H1 (cell line): ENCODE measurements around the gene TGOLN2. TPM values are rescaled to one million over a fixed set of nuclear protein-coding genes. Genes with fewer than 3 reads are reported as not detected.
"Not testable (repeated sequence)": the region's sequence is repeated elsewhere in the genome, so short reads cannot be mapped to it uniquely, and the experiment has no call there.

ENCODE experiments used
- CTCF ChIA-PET: fragments of 300-600 bp; sonication (Branson Sonifier 250); formaldehyde crosslinking; loops from one replicate; lab custom pipeline; 2021; ENCODE audit not compliant: partially characterized antibody; lab: Charles Lee
- POLR2A ChIA-PET: fragments of 300-600 bp; sonication (Branson Sonifier 250); formaldehyde crosslinking; loops from one replicate; lab custom pipeline; 2021; ENCODE audit warnings: inconsistent platforms; ENCODE audit not compliant: partially characterized antibody; lab: Charles Lee
- DNase-seq, 2 experiments: peaks; one replicate each; pipeline versions ENCODE4 v3.0.0 to v3.0.0-alpha.2; 2010 to 2022; ENCODE audit warnings: low spot score in 2 of 2, low read depth in 1 of 2, mixed read lengths in 1 of 2
- FAIRE-seq: peaks from 2 replicates; lab custom pipeline; 2011; peaks lifted over from hg19 to GRCh38; lab: Jason Lieb, UNC
- H2AFZ ChIP-seq: 2 replicates; pipeline ENCODE4 v1.8.1; 2012; ENCODE audit warnings: low read length, inconsistent platforms
- H2AK5ac ChIP-seq: 2 replicates; pipeline ENCODE4 v1.6.1; 2013; ENCODE audit warnings: low read depth, low read length
- H2BK120ac ChIP-seq: replicated peaks from 2 replicates; pipeline ENCODE3; 2013; ENCODE audit warnings: low read depth, low read length, inconsistent platforms
- H2BK12ac ChIP-seq: 2 replicates; pipeline ENCODE4 v1.6.1; 2013; ENCODE audit warnings: low read depth, low read length
- H2BK15ac ChIP-seq: 2 replicates; pipeline ENCODE4 v1.6.1; 2013; ENCODE audit warnings: low read length
- H2BK20ac ChIP-seq: 2 replicates; pipeline ENCODE4 v1.6.1; 2013; ENCODE audit warnings: low read length
- H2BK5ac ChIP-seq: 2 replicates; pipeline ENCODE4 v1.6.1; 2013; ENCODE audit warnings: low read depth, low read length
- H3K14ac ChIP-seq: 2 replicates; pipeline ENCODE4 v1.6.1; 2013; ENCODE audit warnings: inconsistent platforms; ENCODE audit not compliant: insufficient read length
- H3K18ac ChIP-seq: 2 replicates; pipeline ENCODE4 v1.6.1; 2013; ENCODE audit warnings: low read length; ENCODE audit errors: extremely low read depth
- H3K23ac ChIP-seq: 2 replicates; pipeline ENCODE4 v1.6.1; 2013; ENCODE audit warnings: inconsistent platforms; ENCODE audit not compliant: insufficient read length
- H3K23me2 ChIP-seq: 2 replicates; pipeline ENCODE4 v1.6.1; 2013; ENCODE audit warnings: low read depth, low read length
- H3K27ac ChIP-seq: 2 replicates; pipeline ENCODE4 v1.6.1; 2011; ENCODE audit warnings: low read depth, low read length, inconsistent platforms
- H3K27me3 ChIP-seq, 4 experiments: replicated peaks in 1 of 4; 1 replicate in 1 of 4; 2 replicates in 3 of 4; pipeline versions ENCODE4 v1.6.1 to v1.8.1; 2011 to 2013; ENCODE audit warnings: low read length in 3 of 4, mild to moderate bottlenecking in 3 of 4, inconsistent platforms in 2 of 4, mixed read lengths in 2 of 4, moderate library complexity in 1 of 4; ENCODE audit not compliant: control insufficient read depth in 3 of 4, insufficient read depth in 3 of 4; ENCODE audit errors: extremely low read depth in 1 of 4
- H3K36me3 ChIP-seq, 4 experiments: 2 replicates each; pipeline versions ENCODE4 v1.6.1 to v1.8.1; 2011 to 2013; ENCODE audit warnings: mild to moderate bottlenecking in 4 of 4, low read length in 3 of 4, moderate library complexity in 2 of 4, control low read depth in 1 of 4, inconsistent platforms in 1 of 4; ENCODE audit not compliant: insufficient read depth in 4 of 4, control insufficient read depth in 2 of 4
- H3K4ac ChIP-seq: replicated peaks from 2 replicates; pipeline ENCODE3; 2013; ENCODE audit warnings: low read length, low read depth, mixed read lengths, inconsistent platforms; ENCODE audit not compliant: insufficient read length
- H3K4me1 ChIP-seq, 4 experiments: replicated peaks in 1 of 4; 1 replicate in 1 of 4; 2 replicates in 3 of 4; pipeline versions ENCODE4 v1.6.1 to v1.8.1; 2011 to 2013; ENCODE audit warnings: low read length in 3 of 4, inconsistent platforms in 2 of 4, mixed read lengths in 1 of 4; ENCODE audit not compliant: insufficient read depth in 4 of 4, control insufficient read depth in 3 of 4
- H3K4me2 ChIP-seq, 2 experiments: 2 replicates each; pipeline versions ENCODE4 v1.6.1 to v1.8.1; 2011 to 2013; ENCODE audit warnings: low read depth in 2 of 2, low read length in 2 of 2, control low read depth in 1 of 2, inconsistent platforms in 1 of 2, mild to moderate bottlenecking in 1 of 2; ENCODE audit not compliant: insufficient read depth in 1 of 2
- H3K4me3 ChIP-seq, 4 experiments: fragments of 200-600, 300-600 bp in 1 of 4; sonication (generic), shearing (Covaris generic), sonication (Bioruptor Twin) in 1 of 4; 2 replicates each; pipeline versions ENCODE4 v1.5.1 to v1.8.1; 2011 to 2016; ENCODE audit warnings: low read length in 4 of 4, low read depth in 3 of 4, control low read depth in 2 of 4, inconsistent platforms in 2 of 4, mild to moderate bottlenecking in 2 of 4, mixed read lengths in 1 of 4, moderate library complexity in 1 of 4; ENCODE audit not compliant: insufficient read depth in 2 of 4; ENCODE audit errors: extremely low read depth in 1 of 4
- H3K56ac ChIP-seq: replicated peaks from 2 replicates; pipeline ENCODE3; 2013; ENCODE audit warnings: low read depth, mild to moderate bottlenecking, mixed read lengths, low read length, inconsistent platforms; ENCODE audit not compliant: insufficient read length
- H3K79me1 ChIP-seq: 2 replicates; pipeline ENCODE4 v1.6.1; 2013; ENCODE audit warnings: low read depth, low read length, control low read depth
- H3K79me2 ChIP-seq, 2 experiments: 2 replicates each; pipeline versions ENCODE4 v1.6.1 to v1.8.1; 2012 to 2013; ENCODE audit warnings: low read length in 2 of 2, mild to moderate bottlenecking in 2 of 2, inconsistent platforms in 1 of 2; ENCODE audit not compliant: insufficient read depth in 2 of 2, control insufficient read depth in 1 of 2
- H3K9ac ChIP-seq, 4 experiments: replicated peaks in 1 of 4; 1 replicate in 1 of 4; 2 replicates in 3 of 4; pipeline versions ENCODE4 v1.6.1 to v1.8.1; 2011 to 2013; ENCODE audit warnings: low read depth in 3 of 4, low read length in 3 of 4, control low read depth in 2 of 4, mild to moderate bottlenecking in 2 of 4, moderate library complexity in 2 of 4, inconsistent platforms in 1 of 4; ENCODE audit errors: extremely low read depth in 1 of 4
- H3K9me3 ChIP-seq, 2 experiments: 2 replicates each; pipeline versions ENCODE4 v1.6.1 to v1.8.1; 2012 to 2013; ENCODE audit warnings: mild to moderate bottlenecking in 2 of 2, moderate library complexity in 2 of 2, control low read depth in 1 of 2, inconsistent platforms in 1 of 2, low read depth in 1 of 2, low read length in 1 of 2, mixed read lengths in 1 of 2; ENCODE audit not compliant: insufficient read depth in 2 of 2
- H4K20me1 ChIP-seq, 2 experiments: replicated peaks in 1 of 2; 2 replicates each; pipeline versions ENCODE3 to v1.8.1; 2011 to 2013; ENCODE audit warnings: inconsistent platforms in 2 of 2, low read length in 2 of 2, mild to moderate bottlenecking in 1 of 2; ENCODE audit not compliant: insufficient read depth in 2 of 2, control insufficient read depth in 1 of 2
- H4K5ac ChIP-seq: 2 replicates; pipeline ENCODE4 v1.6.1; 2013; ENCODE audit warnings: low read length, low read depth, mixed read lengths, inconsistent platforms; ENCODE audit not compliant: insufficient read length
- H4K8ac ChIP-seq: 2 replicates; pipeline ENCODE4 v1.8.0; 2013; ENCODE audit warnings: mild to moderate bottlenecking, moderate library complexity, low read length, inconsistent platforms; ENCODE audit not compliant: insufficient read depth; ENCODE audit errors: extremely low read depth
- H4K91ac ChIP-seq: replicated peaks from 2 replicates; pipeline ENCODE3; 2013; ENCODE audit warnings: low read length, mixed read lengths, inconsistent platforms; ENCODE audit not compliant: insufficient read length
- BACH1 ChIP-seq: IDR thresholded peaks from 2 replicates; pipeline ENCODE4 v1.6.1; 2012; ENCODE audit warnings: low read length, improper control_type of control experiment
- CHD1 ChIP-seq: IDR thresholded peaks from 2 replicates; pipeline ENCODE4 v1.6.1; 2012; ENCODE audit warnings: low read depth, low read length, improper control_type of control experiment
- EGR1 ChIP-seq: IDR thresholded peaks from 2 replicates; pipeline ENCODE4 v1.6.1; 2011; ENCODE audit warnings: low read depth, low read length, borderline replicate concordance
- HDAC6 ChIP-seq: IDR thresholded peaks from one replicate; pipeline ENCODE4 v1.7.1; 2012; ENCODE audit warnings: low read depth, mild to moderate bottlenecking, inconsistent platforms, low read length, moderate library complexity
- WGBS, 2 experiments: shearing (Covaris generic) in 1 of 2; methylation state at CpG; one replicate each; pipeline versions ENCODE4 v1.1.6 to v1.1.7; 2013 to 2015; ENCODE audit warnings: low lambda C conversion rate in 2 of 2, mixed read lengths in 2 of 2, inconsistent platforms in 1 of 2, low coverage in 1 of 2, missing lambda C conversion rate in 1 of 2; ENCODE audit not compliant: insufficient replicate concordance in 2 of 2, insufficient coverage in 1 of 2, insufficient read length in 1 of 2; ENCODE audit errors: extremely low coverage in 1 of 2, missing lambda C conversion rate in 1 of 2; 5-methylcytosine and 5-hydroxymethylcytosine counted together
- polyA plus RNA-seq, 7 experiments: library from polyadenylated mRNA; depleted of rRNA in 3 of 7; stranded (reverse) in 5 of 7; unstranded in 2 of 7; fragments of >200 nt in 5 of 7; fragments of 200-250 nt in 2 of 7; gene quantifications; 1 replicate in 5 of 7; 2 replicates in 1 of 7; 4 replicates in 1 of 7; pipeline versions ENCODE4 v1.2.1 to v1.2.3, GENCODE V29; 2011 to 2013; ENCODE audit warnings: missing spikeins in 2 of 7, mixed read lengths in 2 of 7
- total RNA-seq: library from RNA; stranded (reverse); fragmentation: NEBNext Ultra II Directional; extraction: Animal tissue kit (Norgen Biotek cat#: 25700); gene quantifications from 2 replicates; pipeline ENCODE4 v1.2.1, GENCODE V29; 2021

Gene TGOLN2
- total and polyA plus RNA-seq, 2 of the 8 experiments (the other 6 are each of a cell fraction or from before 2014, with no cell fraction given): 33.9 to 38.9 TPM

DNA sequence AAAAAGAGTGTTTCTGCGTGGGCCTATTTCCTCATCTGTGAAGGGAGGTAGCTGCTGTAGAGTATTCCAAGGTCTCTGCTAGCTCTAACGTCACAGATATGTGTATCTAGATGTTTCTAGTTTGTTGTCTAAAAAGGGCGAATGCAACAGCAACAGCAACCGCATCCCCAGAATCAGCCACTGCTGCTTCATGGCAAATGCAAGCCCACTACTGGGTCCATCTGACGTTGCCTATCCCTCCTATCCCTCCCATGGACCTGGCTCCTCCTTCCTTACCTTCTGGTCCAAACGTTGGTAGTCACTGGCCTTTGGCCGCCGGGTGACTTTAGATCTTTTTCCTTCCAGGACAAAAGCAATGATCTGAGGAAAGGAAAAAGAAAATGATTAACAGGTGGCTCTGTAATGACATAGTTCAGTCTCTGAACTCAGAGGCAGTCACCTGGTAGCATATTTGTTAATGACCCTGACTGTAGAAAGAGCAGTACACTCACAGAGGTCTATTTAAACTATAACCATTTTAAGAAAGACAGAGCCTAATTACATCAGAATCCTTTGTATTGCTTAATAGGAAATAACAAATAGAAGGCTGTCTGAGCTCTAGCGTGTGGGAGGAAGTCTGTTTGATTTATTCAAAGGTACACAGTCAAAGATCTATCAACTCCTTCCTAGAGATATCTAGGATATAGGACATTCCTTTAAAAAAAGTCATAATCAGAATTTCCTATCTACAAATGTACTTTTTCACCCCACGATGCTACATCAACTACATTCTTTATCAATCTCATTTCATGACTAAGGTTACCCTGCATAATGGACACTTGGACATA is 2.9 kb downstream of the TGOLN2 start (continued):
- TF ChIP-seq CHD1 (no peak), BACH1 (no peak), HDAC6 (no peak), EGR1 (no peak)

GRCh38 chr2:85323988-85324367 is 3.8 kb downstream of the TGOLN2 start:
- H4K5ac ChIP-seq, H3K14ac ChIP-seq, H3K56ac ChIP-seq, H2BK20ac ChIP-seq, H2BK5ac ChIP-seq, DNase-seq, H3K4me3 ChIP-seq, H3K9me3 ChIP-seq, FAIRE-seq, H3K27me3 ChIP-seq, H3K4me2 ChIP-seq, H2BK12ac ChIP-seq, H3K9ac ChIP-seq, H4K8ac ChIP-seq, H2AK5ac ChIP-seq, H3K18ac ChIP-seq, H3K27ac ChIP-seq, H2AFZ ChIP-seq, H3K23ac ChIP-seq, H4K91ac ChIP-seq, H2BK15ac ChIP-seq, H2BK120ac ChIP-seq, H3K4ac ChIP-seq: not testable (repeated sequence)
- H3K23me2 ChIP-seq: peaks cover 17% of the 10 kb centered on the region
- CTCF ChIA-PET: interaction anchor here (1.1 to 1.2 kb wide), 3 partner anchors 11 to 257 kb away, joined by 4 to 6 read pairs (median 5); no protein-coding TSS in a partner anchor
- POLR2A ChIA-PET: interaction anchor here (2.0 to 6.2 kb wide), 2 partner anchors 8 to 30 kb away, joined by 4 to 70 read pairs; partner anchors contain the start of genes ELMOD3 and RETSAT
- H3K79me2 ChIP-seq: peaks cover 9 to 24% of the 10 kb centered on the region in 2 experiments
- peaks cover 2 to 13% of the 10 kb centered on the region in 2 experiments for H4K20me1 ChIP-seq
- 98% methylated on average over 11 of the region's 11 CpGs; no CpG with 5 or more reads in 1 of the 2 experiments for WGBS, 2 experiments
- H3K4me1 ChIP-seq: peaks cover 0 to 13% (median 5%) of the 10 kb centered on the region in 4 experiments; a peak in 6 of 7 replicates
- peaks cover 18 to 46% (median 28%) of the 10 kb centered on the region in 4 experiments for H3K36me3 ChIP-seq
- H3K79me1 ChIP-seq: peaks cover 17% of the 10 kb centered on the region
